Activated CD4-positive, CD25-positive, alpha-beta regulatory T cell treated with anti-CD3 and anti-CD28 coated beads, Interleukin-2, amount 50 U/mL, for 72 hours (primary cell): ENCODE data around the gene NRTN.

Source experiments
- DNase-seq: peaks from one replicate; pipeline ENCODE4 v3.0.0; 2021

The NRTN gene

DNA sequence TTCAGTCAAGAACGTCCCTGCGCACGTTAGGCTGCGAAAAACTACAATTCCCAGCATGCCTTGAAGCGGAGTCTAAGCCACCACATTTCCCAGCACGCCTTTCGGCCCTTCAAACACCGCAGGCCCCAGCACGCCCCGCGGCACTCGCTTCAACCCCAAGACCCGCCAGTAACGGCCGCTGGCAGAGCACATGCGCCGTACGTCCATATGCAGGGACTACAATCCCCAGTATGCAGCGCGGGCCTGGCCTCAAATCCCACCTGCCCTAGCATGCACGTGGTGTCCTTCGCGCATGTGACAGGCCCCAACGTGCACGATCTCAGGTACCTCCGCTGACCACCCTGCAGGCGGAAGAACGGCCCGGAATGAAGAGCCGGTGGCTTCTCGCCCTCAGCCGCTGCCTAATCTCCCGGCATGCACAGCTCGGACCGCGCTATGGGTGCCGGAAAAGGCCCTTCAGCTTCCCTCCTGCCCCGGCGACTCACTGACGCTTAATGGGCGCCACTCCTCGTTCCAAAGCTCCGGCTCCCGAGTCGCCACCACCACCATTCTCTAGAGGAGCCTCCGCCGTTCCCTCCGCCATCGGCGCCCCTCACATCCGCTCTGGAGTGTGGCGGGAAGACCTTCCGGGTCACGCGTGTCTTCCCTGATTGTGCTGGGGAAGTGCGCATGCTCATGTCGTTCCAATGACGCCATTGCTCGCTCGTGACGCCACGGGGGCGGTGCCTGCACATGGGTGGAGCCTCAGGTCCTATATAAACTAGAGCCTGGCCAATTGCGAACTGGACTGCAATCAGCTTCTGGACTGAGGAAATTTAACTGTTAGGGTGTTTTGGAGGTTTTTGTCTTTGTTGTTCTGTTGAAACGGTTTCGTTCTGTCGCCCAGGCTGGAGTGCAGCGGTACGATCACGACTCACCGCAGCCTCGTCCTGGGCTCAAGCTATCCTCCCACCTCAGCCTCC lies 14.0 kb upstream of the NRTN start, which contains the start of gene DUS3L:
DUS3L (minus strand) TSS at position 605 of the 962 bp plus-strand sequence; CDS start at position 583, 22 bp downstream.
- DNase-seq = peak; percentile 95

DNA sequence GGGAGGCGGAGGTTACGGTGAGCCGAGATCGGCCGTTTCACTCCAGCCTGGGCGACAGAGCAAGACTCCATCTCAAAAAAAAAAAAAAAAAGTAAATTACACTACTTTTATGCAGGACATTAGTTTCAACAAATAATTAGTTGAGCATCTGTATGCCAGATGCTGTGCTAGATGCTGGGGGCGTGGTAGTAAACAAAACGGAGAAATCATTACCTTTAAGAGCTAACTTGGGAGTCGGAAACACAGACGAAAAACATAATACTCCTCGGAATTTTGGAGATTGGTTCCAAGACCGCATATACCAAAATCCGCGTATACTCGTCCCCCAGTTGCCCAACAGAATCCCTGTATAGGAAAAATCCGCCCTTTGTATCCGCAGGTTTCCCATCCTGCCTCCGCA lies 12.6 kb upstream of the NRTN start:
- DNase-seq = no peak

DNA sequence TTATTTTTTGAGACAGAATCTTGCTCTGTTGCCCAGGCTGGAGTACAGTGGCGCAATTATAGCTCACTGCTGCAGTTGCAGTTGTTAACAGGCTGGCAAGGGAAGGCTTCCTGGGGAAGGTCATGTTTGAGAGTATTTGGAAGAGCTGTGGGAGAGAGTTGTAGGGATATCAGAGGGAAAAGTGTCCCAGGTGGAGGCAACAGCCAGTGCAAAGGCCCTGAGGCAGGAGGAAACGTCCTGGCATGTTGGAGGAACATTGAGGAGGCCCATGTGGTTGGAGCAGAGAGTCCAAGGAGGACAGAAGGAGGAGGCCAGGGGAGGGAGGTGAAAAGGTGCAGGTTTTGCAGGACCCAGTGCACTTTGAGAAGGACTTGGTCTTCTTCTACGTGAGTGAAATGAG lies 11.7 kb upstream of the NRTN start:
- DNase-seq = no peak

DNA sequence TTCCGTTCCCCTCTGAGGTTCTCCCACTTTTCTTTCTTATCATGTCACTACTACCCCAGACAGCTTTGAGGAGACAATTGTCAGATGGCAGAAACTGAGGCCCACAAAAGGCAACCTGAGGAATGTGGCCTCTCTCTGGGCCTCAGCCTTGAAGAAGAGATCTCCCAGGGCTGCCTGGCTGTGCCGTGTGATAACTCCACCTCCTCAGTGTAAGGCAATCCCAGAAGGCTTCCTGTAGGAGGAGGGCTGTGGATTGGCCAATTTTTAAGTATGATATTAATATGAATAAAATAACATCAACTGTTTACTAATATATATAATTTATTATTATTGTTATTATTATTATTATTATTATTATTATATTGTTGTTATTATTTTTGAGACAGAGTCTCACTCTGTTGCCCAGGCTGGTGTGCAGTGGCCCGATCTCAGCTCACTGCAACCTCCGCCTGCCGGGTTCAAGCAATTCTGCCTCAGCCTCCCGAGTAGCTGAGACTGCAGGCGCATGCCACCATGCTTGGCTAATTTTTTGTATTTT lies 9.4 kb upstream of the NRTN start:
- DNase-seq = no peak

DNA sequence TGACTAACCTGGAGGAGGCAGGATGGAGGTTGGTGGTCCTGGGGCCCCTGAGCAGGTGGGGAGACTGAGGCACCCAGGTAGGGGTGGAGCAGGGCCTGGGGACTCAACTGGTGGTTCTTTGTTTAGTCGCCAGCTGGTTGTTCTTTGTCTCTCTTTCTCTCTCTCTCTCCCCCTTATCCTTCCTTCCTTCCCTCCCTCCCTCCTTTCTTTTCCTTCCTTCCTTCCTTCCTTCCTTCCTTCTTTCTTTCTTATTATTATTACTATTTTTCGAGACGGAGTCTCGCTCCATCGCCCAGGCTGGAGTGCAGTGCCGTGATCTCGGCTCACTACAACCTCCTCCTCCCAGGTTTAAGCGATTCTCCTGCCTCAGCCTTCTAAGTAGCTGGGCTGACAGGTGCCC lies 6.6 kb upstream of the NRTN start:
- no peak for DNase-seq

DNA sequence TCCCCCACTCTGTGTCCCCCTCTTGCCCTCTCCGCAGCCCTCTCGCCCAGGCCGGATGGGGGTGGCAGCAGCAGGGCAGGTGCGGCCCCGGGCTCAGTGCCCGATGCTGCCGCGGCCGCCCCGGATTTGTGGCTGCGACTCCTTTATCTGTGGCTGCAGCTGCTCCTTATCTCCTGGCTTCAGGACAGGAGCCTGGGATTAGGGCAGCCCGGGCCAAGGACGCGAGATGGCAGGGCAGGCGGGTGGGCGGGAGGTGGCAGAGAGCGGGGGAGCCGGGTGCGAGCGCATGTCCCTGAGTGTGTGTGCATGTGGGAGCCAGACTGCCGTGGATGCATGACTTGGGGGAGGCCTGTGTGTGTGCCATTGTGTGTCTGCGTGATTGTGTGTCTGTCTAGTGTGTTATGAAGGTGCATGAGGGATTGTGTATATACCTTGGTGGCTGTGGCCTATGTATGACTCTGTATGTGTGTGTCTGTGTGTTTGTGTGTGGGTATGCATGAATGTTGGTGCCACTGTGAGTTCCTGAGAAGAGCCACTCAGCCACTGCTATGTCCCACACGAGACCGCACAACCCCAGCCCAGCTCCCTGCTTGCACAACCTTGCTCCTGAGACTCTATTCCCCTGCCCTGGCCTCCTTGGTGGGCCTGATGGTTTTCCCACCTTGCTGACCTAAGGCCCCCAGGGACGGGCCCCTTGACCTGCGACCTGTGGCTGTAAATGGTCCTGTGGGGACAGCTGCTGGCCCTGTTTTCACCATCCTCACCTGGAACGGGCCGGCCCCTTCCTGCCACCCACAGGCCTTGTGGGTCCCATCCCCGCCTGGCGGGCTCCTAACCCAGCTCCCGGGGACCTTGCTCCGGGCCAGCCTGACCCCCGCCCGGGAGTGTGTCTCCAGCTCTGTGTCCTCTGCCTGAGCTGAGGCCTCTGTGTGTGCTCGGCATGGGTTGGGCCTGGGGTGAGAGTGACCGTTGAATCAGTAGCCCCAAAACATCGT lies 5.3 kb upstream of the NRTN start:
- DNase-seq = no peak

DNA sequence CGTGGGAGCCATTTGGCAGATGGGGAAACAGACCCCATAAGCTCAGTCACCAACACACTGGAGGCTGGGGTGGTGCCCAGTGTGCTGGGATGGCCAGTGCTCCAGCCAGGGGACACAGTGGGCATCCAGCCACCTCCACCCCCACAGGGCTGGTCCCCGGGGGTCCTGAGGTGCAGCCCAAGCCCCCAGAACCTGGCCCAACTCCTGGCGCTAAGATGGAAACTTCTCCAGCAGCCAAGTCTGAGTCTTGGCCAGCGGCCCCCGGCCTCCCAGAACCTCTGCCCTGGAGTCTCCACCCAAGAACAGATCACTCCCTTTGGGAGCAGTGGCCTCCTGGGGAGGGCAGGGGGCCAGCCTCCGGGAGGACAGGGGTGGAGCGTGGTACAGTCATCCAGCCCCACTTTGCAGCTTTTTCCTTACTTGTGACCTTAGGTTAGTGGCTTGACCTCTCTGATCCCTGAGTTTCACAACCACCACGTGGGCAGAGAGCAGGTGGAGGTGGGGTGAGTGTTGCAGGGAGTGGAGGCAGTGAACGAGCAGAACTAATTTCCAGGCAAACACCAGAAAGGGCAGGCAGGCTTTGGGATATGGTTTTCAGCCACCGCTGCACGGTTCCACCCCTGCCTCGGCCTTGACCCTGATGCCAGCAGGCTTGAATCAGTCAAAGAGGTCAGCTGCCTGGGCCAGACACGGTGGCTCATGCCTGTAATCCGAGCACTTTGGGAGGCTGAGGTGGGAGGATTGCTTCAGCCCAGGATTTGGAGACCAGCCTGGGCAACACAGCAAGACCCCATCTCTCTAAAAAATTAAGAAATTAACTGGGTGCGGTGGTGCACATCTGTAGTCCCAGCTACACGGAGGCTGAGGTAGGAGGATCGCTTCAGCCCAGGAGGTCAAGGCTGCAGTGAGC lies 4.3 kb upstream of the NRTN start:
- DNase-seq = no peak

DNA sequence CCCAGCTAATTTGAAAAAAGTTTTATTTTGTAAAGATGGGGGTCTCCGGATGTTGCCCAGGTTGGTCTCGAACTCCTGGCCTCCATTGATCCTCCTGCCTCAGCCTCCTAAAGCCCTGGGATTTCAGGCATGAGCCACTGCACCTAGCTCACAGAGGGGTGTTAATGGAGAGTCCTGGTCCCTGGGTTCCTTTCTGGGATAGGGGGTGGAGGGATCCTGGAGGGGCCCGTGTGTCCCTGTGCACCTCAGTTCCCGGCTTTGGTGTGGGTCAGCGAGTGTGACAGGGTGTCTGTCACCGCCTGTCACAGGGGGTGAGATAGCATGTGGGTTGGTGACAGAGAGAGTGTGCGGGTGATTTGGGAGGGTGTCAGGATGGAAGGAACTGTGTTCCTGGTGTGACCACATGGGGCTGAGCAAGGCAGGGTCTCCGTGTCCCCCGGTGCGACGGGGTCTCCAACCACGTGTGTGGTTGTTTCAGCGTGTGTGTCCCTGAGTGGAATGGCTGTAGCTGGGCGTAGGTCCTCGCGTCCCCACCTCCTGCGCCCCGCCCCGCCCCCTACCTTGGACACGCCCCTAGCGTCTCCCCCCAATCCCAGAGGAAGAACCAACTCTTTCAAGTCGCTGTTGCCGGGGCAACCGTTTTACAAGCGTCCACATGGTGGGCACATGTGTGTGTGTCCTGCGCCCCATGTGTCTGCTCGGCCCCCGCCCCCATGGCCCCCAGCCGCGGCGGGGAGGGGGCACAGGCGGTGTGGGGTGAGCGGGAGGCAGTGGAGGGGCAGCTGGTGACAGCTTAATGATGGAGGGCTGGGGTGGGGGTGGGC lies 2.9 kb upstream of the NRTN start:
- no peak for DNase-seq

DNA sequence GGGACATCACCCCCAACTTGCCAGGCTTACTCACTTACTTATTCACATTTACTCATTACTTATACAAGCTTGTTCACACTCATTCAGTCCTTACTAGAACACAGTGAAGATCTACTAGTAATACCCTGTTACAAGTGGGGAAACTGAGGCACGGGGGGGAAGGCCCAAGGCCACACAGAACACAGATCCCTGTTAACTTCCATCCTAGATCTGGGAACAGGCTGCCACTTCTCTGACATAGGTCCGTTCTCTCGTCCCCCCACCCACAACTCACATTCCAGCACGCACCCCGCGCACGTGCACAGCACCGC lies 1.5 kb upstream of the NRTN start:
- DNase-seq = no peak

DNA sequence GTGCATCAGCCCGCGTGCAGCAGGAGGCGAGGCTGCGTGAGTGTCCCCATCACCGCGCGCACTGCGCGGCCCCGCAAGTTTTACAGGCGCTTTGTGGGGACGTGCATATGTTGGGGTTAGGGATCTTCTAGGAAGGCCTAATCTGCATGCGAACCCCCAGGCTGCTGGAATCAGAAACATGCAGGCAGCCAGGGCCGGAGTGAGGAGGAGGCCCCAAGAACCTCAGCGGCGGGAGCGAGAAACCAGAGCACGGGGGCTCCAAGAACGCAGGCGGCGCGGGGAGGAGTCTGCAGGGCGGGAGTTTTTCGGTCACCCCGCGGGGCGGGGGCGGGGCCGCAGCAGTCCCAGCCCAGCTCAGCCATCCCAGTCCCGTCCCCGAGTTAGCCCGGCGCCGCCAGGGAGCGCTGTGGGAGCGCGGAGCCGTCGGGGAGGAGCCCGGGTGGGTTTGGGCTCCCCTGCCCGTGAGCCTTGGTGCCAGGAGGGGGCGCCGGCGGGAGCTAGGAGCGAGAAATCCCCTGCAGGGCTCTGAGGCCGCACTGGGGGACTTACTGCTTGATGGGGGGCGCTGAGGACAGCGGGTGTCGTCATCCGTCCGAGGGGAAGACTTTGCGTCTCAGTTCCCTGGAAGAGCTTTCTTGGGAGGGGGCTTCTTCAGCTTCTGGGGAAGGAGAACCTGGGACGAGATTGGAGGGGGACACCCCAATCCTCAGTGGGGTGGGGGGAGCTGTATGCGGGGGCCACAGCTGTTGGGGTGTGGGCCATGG lies 933 bp upstream of the NRTN start:
- peak; percentile 95 for DNase-seq

DNA sequence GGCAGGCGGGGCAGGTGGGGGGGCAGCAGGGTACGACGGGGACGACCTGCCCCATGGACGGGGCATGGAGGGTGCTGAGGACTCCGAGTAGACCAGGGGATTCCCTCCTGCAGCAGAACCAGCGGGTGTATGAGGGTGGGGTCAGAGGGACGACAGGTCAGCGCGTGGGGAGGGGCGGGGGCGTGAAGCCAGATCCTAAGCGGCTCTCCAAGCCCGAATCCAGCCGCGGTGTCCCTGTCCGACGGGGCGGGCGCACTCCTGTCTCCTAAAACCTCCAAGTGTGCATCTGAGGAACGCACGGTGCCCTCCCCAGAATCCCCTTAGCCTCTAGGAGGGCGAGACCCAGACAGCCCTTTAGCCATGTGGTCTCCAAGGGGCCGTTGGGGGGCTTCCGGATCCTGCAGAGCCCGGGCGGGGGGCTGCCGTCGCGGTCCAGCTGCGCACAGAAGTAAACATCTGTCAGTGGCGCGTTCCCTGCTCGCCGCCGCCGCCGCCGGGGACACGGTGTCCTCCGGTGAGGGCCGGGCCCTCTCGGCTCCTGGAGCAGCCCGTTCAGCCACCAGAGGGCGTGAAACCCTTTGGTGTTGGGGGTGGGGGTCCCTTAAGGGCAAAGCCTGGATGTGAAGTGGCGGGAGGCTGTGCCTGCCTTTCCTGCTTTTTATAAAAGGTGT lies 730 bp downstream of the NRTN start:
- DNase-seq = peak; percentile 62

DNA sequence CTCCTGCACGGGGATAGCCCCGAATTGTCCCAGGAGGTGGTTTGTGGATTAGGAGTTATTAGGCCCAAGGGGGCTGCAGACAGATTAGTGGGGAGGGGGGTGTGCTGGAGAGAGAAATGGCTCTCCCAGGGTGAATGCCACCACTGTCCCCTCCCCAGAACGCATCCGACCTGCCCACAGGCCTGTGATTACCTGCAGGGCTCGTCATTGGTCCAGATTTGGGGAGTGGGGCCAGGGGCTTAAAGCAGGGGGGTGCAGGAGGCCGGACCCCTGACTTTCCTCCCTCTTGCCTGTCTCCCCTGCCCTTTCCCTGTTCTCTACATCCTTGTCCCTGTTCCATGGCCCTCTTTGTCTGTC lies 1.2 kb downstream of the NRTN start:
- no peak for DNase-seq

DNA sequence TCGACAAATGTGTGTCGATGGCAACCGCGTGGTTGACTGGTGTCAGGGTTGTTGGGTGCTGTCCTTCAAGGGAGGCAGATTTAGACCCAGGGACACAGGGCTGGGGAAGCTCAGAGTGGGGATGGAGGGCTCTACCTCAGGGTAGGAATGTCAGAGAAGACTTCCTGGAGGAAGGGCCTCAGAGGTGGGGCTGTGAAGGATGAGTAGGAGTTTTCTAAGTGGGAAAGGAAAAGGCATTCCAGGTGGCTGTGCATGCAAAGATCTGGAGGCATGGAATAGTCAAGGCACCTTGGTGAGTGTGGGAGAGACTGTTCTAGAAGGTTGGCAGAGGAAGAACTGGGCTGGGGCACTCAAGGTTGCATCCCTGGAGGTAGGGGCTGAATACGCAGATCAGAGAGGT lies 2.0 kb downstream of the NRTN start:
- no peak for DNase-seq

DNA sequence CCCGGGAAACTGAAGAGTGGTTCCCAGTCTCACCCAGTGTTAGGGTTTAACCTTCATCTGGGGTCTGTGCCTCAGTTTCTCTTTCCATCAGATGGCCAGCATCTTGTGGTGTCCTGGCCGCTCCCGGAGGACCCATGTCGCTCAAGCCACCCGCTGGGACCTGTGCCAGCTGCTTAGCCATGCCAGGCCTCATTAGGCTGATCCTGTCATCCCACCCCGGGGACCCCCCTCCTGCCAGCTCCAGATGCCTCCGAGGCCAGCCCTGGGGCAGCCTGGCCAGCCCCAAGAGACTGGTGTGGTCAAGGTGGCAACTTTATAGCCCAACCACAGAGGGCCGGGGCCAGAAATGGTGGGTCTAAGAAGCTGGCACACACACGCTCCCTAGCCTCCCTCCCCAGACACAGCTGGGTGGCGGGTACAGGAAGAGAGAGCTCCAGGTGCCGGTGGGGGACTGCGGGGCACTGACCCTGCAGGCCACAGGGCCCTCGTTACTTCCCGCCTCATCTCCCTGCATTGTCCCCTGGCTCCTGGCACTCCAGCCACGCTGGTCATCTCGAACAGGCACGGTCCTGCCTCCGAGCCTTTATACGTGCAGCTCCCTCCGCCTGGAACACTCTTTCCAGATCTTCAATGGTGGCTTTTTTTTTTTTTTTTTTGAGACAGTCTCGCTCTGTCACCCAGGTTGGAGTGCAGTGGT lies 3.4 kb downstream of the NRTN start:
- DNase-seq = no peak

DNA sequence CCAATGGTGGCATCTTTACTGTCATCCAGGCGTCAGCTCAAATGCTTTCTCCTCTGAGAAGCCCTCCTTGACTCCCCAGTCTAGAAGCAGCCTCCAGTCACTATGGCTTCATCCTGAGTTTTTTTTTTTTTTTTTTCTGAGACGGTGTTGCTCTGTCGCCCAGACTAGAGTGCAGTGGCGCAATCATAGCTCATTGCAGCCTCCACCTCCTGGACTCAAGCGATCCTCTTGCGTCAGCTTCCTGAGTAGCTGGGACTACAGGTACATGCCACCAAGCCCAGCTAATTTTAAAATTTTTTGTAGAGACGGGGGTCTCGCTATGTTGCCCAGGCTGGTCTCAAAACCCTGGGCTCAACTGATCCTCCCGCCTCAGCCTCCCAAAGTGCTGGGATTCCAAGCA lies 4.2 kb downstream of the NRTN start:
- no peak for DNase-seq

DNA sequence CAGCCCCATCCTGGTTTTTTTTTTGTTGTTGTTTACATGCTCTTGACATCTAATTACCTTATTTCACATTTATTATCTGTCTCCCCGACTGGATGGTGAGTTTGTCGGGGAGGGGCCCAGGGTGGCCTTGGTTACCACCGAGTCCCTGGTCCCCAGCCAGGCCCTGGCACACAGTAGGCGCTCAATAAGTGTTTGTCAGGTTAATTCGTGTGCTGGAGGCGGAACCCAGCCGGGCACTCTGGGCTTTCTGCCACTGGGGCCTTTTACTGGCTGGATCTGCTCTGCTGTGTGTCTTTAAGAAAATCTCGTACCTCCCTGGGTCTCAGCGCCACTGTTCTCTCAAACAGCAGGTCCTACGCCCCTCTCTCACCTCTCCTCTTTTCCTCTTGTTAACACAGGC lies 4.6 kb downstream of the NRTN start:
- no peak for DNase-seq

DNA sequence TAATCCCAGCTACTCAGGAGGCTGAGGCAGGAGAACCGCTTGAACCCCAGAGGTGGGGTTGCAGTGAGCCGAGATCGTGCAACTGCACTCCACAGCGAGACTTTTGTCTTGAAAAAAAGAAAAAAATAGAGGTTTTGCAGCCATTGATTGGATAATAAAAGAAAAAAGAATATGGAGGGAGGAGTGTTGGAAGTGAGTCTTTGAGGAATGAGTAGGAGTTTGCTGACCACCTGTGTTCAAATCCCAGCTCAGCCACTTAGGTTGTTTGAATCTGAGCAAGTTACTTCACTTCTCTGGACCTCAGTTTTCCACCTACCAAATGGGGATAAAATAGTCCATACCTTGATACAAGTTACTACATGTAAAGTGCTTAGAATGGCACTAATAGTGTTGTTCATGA lies 6.2 kb downstream of the NRTN start:
- DNase-seq = no peak

DNA sequence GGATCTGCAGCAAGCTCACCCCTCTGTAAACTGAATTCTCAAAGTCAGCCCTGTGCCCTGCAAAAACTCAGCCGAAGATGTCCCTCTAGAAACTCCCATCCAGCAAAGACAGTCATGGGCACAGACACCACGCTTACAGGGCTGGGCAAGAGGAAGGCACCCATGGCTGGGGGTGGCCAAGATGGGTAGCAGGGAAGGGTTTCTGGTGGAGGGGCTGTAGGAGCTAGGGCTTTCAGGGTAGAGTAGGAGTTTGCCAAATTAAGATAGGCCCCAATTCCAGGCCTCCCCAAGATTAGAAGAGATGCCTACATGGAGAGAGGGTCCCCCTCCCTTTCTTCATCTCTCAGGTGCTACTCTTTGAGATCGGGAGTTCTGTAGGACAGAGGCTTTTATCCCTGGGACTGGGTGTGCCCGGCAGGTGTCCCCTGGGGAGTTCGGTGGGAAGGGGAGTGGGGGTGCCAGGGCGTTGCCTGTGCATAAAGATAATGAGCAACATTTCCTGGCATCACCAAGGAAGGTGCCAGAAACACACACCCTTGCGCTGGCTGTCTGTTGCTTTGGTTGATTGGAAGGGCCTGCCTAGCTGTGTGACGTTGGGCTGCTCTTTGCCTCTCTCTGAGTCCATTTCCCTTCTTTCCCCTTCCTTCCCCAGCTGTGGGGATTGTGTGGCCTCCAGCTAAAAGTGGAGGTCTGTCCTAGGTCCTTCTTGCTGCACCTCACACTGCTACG lies 9.4 kb downstream of the NRTN start:
- DNase-seq = no peak

DNA sequence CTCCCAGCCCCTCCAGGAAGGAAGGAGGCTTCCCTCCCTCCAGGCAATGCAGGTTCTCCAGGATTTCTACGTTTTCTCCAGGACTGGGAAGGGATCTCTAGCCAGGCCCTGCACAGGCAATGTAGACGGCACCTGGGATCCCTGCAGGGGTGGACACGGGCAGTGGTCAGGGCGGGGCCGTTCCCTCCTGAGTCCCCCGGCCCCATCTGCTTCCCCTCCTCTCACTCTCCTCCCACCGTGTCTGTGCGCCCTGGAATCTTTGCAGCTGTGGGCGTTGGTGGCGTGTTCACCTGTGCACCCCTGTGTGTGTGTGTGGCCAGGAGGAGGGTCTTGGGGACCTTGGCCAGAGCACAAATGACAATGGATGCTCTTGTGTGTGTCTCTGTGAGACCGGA lies 10.0 kb downstream of the NRTN start:
- no peak for DNase-seq
